ENCODE results near the gene HLCS. TPM values are rescaled to one million over a fixed set of nuclear protein-coding genes. Genes with fewer than 3 reads are reported as not detected.

The HLCS gene
- total RNA-seq, 1 donor from 2014 or later: 10.7 TPM

GRCh38 chr21:36902793-36903192 lies 63.7 kb downstream of the HLCS start:
- no peaks in the 10 kb centered on the region for H3K27me3 ChIP-seq
- no peaks in the 10 kb centered on the region for H3K9me3 ChIP-seq
- no peaks in the 10 kb centered on the region for H3K36me3 ChIP-seq
- no peak for TF ChIP-seq CTCF (IDR thresholded peaks at IDR 0.05)
- DNase-seq (ENCODE audit: low spot score in 2 of 2): no peak
- intact Hi-C loops (cut with DNase I): no loop called here
- no peak overlapping the region for H3K4me3 ChIP-seq
- H3K27ac ChIP-seq: no peak overlapping the region
- H3K4me1 ChIP-seq: no peaks in the 10 kb centered on the region

GRCh38 chr21:36902331-36902730 lies 64.1 kb downstream of the HLCS start:
- no peak for TF ChIP-seq CTCF (IDR thresholded peaks at IDR 0.05)
- no peaks in the 10 kb centered on the region for H3K9me3 ChIP-seq
- intact Hi-C loops (cut with DNase I): no loop called here

GRCh38 chr21:36901575-36901974 lies 64.9 kb downstream of the HLCS start:
- Histone ChIP-seq H3K27ac (no peak overlapping the region), H3K4me3 (no peak overlapping the region), H3K36me3 (peaks cover 3 to 5% of the 10 kb centered on the region in 2 donors), H3K4me1 (no peaks in the 10 kb centered on the region), H3K27me3 (no peaks in the 10 kb centered on the region), H3K9me3 (no peaks in the 10 kb centered on the region)
- intact Hi-C loops (cut with DNase I): no loop called here
- DNase-seq (ENCODE audit: low spot score in 2 of 2): no peak
- TF ChIP-seq CTCF (IDR thresholded peaks at IDR 0.05): no peak

More at GRCh38 chr21:36902331-36902730, 64.1 kb downstream of the HLCS start:
- Histone ChIP-seq H3K27ac (no peak overlapping the region), H3K27me3 (no peaks in the 10 kb centered on the region), H3K4me1 (no peaks in the 10 kb centered on the region), H3K4me3 (no peak overlapping the region), H3K36me3 (no peaks in the 10 kb centered on the region)
- DNase-seq (ENCODE audit: low spot score in 2 of 2): no peak

- Histone ChIP-seq H3K4me3 (no peak overlapping the region), H3K27ac (no peak overlapping the region), H3K27me3 (no peaks in the 10 kb centered on the region), H3K36me3 (peaks cover 11 to 27% of the 10 kb centered on the region in 2 donors), H3K4me1 (no peaks in the 10 kb centered on the region), H3K9me3 (no peaks in the 10 kb centered on the region)
- no peak for TF ChIP-seq CTCF (IDR thresholded peaks at IDR 0.05)
- intact Hi-C loops (cut with DNase I): no loop called here
- DNase-seq (ENCODE audit: low spot score in 2 of 2): no peak
Observed at GRCh38 chr21:36893581-36893980, 72.9 kb downstream of the HLCS start.

- TF ChIP-seq CTCF (IDR thresholded peaks at IDR 0.05): no peak
- intact Hi-C loops (cut with DNase I): no loop called here
- peaks cover 11 to 27% of the 10 kb centered on the region in 2 donors for H3K36me3 ChIP-seq
Observed at GRCh38 chr21:36892201-36892600, 74.3 kb downstream of the HLCS start.

GRCh38 chr21:36891692-36892091 lies 74.8 kb downstream of the HLCS start:
- intact Hi-C loops (cut with DNase I): no loop called here
- H3K27ac ChIP-seq: no peak overlapping the region
- TF ChIP-seq CTCF (IDR thresholded peaks at IDR 0.05): no peak

More at GRCh38 chr21:36892201-36892600, 74.3 kb downstream of the HLCS start:
- H3K27me3 ChIP-seq: no peaks in the 10 kb centered on the region
- no peak overlapping the region for H3K27ac ChIP-seq
- H3K4me1 ChIP-seq: no peaks in the 10 kb centered on the region
- no peaks in the 10 kb centered on the region for H3K9me3 ChIP-seq
- no peak for DNase-seq (ENCODE audit: low spot score in 2 of 2)
- H3K4me3 ChIP-seq: no peak overlapping the region

More at GRCh38 chr21:36891692-36892091, 74.8 kb downstream of the HLCS start:
- peaks cover 7 to 27% of the 10 kb centered on the region in 2 donors for H3K36me3 ChIP-seq
- H3K27me3 ChIP-seq: no peaks in the 10 kb centered on the region
- DNase-seq (ENCODE audit: low spot score in 2 of 2): no peak
- H3K4me3 ChIP-seq: no peak overlapping the region
- no peaks in the 10 kb centered on the region for H3K9me3 ChIP-seq
- H3K4me1 ChIP-seq: no peaks in the 10 kb centered on the region

Data from ascending aorta (tissue), 2 donors.